ENCODE data around the gene ANXA6. TPM values are rescaled to one million over a fixed set of nuclear protein-coding genes. Genes with fewer than 3 reads are reported as not detected.

ANXA6 gene
- total RNA-seq, 1 experiment from 2014 or later = 331 TPM

GRCh38 chr5:151126199-151126645 is 31.4 kb downstream of the ANXA6 start:
- Histone ChIP-seq H3K36me3 (peaks cover 93% of the 10 kb centered on the region), H3K9me3 (no peaks in the 10 kb centered on the region), H3K4me3 (no peak overlapping the region), H3K27me3 (no peaks in the 10 kb centered on the region)
- DNase-seq = peak; percentile 72

GRCh38 chr5:151125421-151125820 is 32.2 kb downstream of the ANXA6 start:
- Histone ChIP-seq H3K27me3 (no peaks in the 10 kb centered on the region), H3K36me3 (peaks cover 93% of the 10 kb centered on the region), H3K9me3 (no peaks in the 10 kb centered on the region), H3K4me3 (no peak overlapping the region)
- no peak for DNase-seq

GRCh38 chr5:151123897-151124751 is 33.5 kb downstream of the ANXA6 start:
- no peaks in the 10 kb centered on the region for H3K9me3 ChIP-seq
- DNase-seq = no peak
- no peaks in the 10 kb centered on the region for H3K27me3 ChIP-seq
- peaks cover 93% of the 10 kb centered on the region for H3K36me3 ChIP-seq
- H3K4me3 ChIP-seq = no peak overlapping the region

- Histone ChIP-seq H3K27me3 (no peaks in the 10 kb centered on the region), H3K36me3 (peaks cover 84% of the 10 kb centered on the region), H3K4me3 (no peak overlapping the region), H3K9me3 (no peaks in the 10 kb centered on the region)
- DNase-seq = no peak
Observed at GRCh38 chr5:151122828-151123227, 34.8 kb downstream of the ANXA6 start.

GRCh38 chr5:151121665-151122064 is 35.9 kb downstream of the ANXA6 start:
- Histone ChIP-seq H3K4me3 (no peak overlapping the region), H3K9me3 (no peaks in the 10 kb centered on the region), H3K36me3 (peaks cover 82% of the 10 kb centered on the region), H3K27me3 (no peaks in the 10 kb centered on the region)
- no peak for DNase-seq

GRCh38 chr5:151121095-151121494 is 36.5 kb downstream of the ANXA6 start:
- Histone ChIP-seq H3K36me3 (peaks cover 78% of the 10 kb centered on the region), H3K4me3 (no peak overlapping the region), H3K27me3 (no peaks in the 10 kb centered on the region), H3K9me3 (no peaks in the 10 kb centered on the region)
- no peak for DNase-seq

GRCh38 chr5:151118913-151119575 is 38.5 kb downstream of the ANXA6 start:
- Histone ChIP-seq H3K9me3 (no peaks in the 10 kb centered on the region), H3K27me3 (no peaks in the 10 kb centered on the region), H3K36me3 (peaks cover 77% of the 10 kb centered on the region), H3K4me3 (no peak overlapping the region)
- DNase-seq = no peak

GRCh38 chr5:151115272-151115905 is 42.2 kb downstream of the ANXA6 start:
- peaks cover 71% of the 10 kb centered on the region for H3K36me3 ChIP-seq
- no peaks in the 10 kb centered on the region for H3K27me3 ChIP-seq
- DNase-seq = peak; percentile 66
- no peak overlapping the region for H3K4me3 ChIP-seq
- no peaks in the 10 kb centered on the region for H3K9me3 ChIP-seq

- no peaks in the 10 kb centered on the region for H3K27me3 ChIP-seq
- no peak for DNase-seq
- H3K4me3 ChIP-seq = no peak overlapping the region
- peaks cover 73% of the 10 kb centered on the region for H3K36me3 ChIP-seq
- H3K9me3 ChIP-seq = no peaks in the 10 kb centered on the region
Observed at GRCh38 chr5:151113651-151114050, 43.9 kb downstream of the ANXA6 start.

- no peak for DNase-seq
- H3K9me3 ChIP-seq = no peaks in the 10 kb centered on the region
- peaks cover 86% of the 10 kb centered on the region for H3K36me3 ChIP-seq
- no peaks in the 10 kb centered on the region for H3K27me3 ChIP-seq
- H3K4me3 ChIP-seq = no peak overlapping the region
Observed at GRCh38 chr5:151110992-151111391, 46.6 kb downstream of the ANXA6 start.

- no peak overlapping the region for H3K4me3 ChIP-seq
- H3K27me3 ChIP-seq = no peaks in the 10 kb centered on the region
- no peak for DNase-seq
- peaks cover 87% of the 10 kb centered on the region for H3K36me3 ChIP-seq
- no peaks in the 10 kb centered on the region for H3K9me3 ChIP-seq
Observed at GRCh38 chr5:151110122-151110681, 47.4 kb downstream of the ANXA6 start.

- Histone ChIP-seq H3K36me3 (peaks cover 93% of the 10 kb centered on the region), H3K27me3 (no peaks in the 10 kb centered on the region), H3K9me3 (no peaks in the 10 kb centered on the region), H3K4me3 (no peak overlapping the region)
- no peak for DNase-seq
Observed at GRCh38 chr5:151108566-151108965, 49.0 kb downstream of the ANXA6 start.

- peaks cover 97% of the 10 kb centered on the region for H3K36me3 ChIP-seq
- H3K9me3 ChIP-seq = no peaks in the 10 kb centered on the region
- H3K27me3 ChIP-seq = no peaks in the 10 kb centered on the region
- H3K4me3 ChIP-seq = no peak overlapping the region
- DNase-seq = peak; percentile 81
Observed at GRCh38 chr5:151107738-151108520, 49.6 kb downstream of the ANXA6 start.

- Histone ChIP-seq H3K9me3 (no peaks in the 10 kb centered on the region), H3K27me3 (no peaks in the 10 kb centered on the region), H3K36me3 (peaks cover 97% of the 10 kb centered on the region), H3K4me3 (no peak overlapping the region)
- no peak for DNase-seq
Observed at GRCh38 chr5:151107084-151107483, 50.5 kb downstream of the ANXA6 start.

- peaks cover 97% of the 10 kb centered on the region for H3K36me3 ChIP-seq
- no peak overlapping the region for H3K4me3 ChIP-seq
- no peaks in the 10 kb centered on the region for H3K27me3 ChIP-seq
- H3K9me3 ChIP-seq = no peaks in the 10 kb centered on the region
- no peak for DNase-seq
Observed at GRCh38 chr5:151106509-151106908, 51.1 kb downstream of the ANXA6 start.

GRCh38 chr5:151106043-151106442 is 51.5 kb downstream of the ANXA6 start:
- Histone ChIP-seq H3K36me3 (peaks cover 94% of the 10 kb centered on the region), H3K4me3 (no peak overlapping the region), H3K9me3 (no peaks in the 10 kb centered on the region), H3K27me3 (no peaks in the 10 kb centered on the region)
- DNase-seq = no peak

Measured in MG63 (cell line).